Activated T-helper 2 cell treated with anti-CD3 and anti-CD28 coated beads, Interferon-gamma antibody, Interleukin-2, Interleukin-4, amounts not matched to agents 10 μg/mL and 5 μg/mL and 100 μg/mL, durations not matched to agents 14 hours and 24 hours and 36 hours (primary cell): ENCODE measurements around the gene GLRA3. TPM values are rescaled to one million over a fixed set of nuclear protein-coding genes. Genes with fewer than 3 reads are reported as not detected.
"Not testable (repeated sequence)": the region's sequence is repeated elsewhere in the genome, so short reads cannot be mapped to it uniquely, and the experiment has no call there.

Source experiments
- DNase-seq: peaks from one replicate; pipeline ENCODE4 v3.0.0; 2021; ENCODE audit warnings: low spot score
- H3K27ac Mint-ChIP-seq: one replicate; pipeline ENCODE4 v1.8.0; 2021; ENCODE audit warnings: mixed read lengths
- H3K27me3 Mint-ChIP-seq: one replicate; pipeline ENCODE4 v1.8.0; 2021; ENCODE audit warnings: low read depth, mixed read lengths
- H3K36me3 Mint-ChIP-seq: one replicate; pipeline ENCODE4 v1.8.0; 2021; ENCODE audit warnings: low read depth, mixed read lengths
- H3K4me1 Mint-ChIP-seq: one replicate; pipeline ENCODE4 v1.8.0; 2021; ENCODE audit warnings: low read depth, mixed read lengths
- H3K4me3 Mint-ChIP-seq: one replicate; pipeline ENCODE4 v1.8.0; 2021; ENCODE audit warnings: low read depth, mild to moderate bottlenecking, moderate library complexity, mixed read lengths
- H3K9me3 Mint-ChIP-seq: one replicate; pipeline ENCODE4 v1.8.0; 2021; ENCODE audit warnings: mixed read lengths
- intact Hi-C: fragments of 100-400 bp; cut with micrococcal nuclease; formaldehyde crosslinking; loops from one replicate; pipeline ENCODE4 v1.15.1; 2023
- total RNA-seq: library from RNA; stranded (reverse); gene quantifications from 2 replicates; pipeline ENCODE4 v1.2.3, GENCODE V29; 2022

The GLRA3 gene
- total RNA-seq, 1 donor from 2014 or later = not detected

DNA sequence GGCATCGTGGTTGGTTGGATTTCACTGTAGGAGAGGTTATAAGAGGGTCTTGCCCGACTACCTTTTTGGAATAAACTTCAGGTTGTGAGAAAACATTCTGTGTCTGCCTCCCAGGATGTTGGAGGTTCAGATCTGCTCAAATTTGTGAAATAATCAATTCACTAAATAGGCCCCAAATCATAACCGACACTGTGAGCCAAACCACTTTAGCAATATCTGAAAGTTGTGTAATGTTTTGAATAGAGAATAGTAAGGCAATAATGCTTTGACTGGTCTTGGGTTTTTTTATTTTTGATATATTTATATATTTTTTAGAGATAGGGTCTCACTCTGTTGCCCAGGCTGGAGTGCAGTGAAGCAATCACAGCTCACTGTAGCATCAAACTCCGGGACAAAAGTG lies 131.2 kb downstream of the GLRA3 start:
- Mint-ChIP-seq H3K27me3 (no peaks in the 10 kb centered on the region), H3K4me1 (no peaks in the 10 kb centered on the region), H3K27ac (no peak overlapping the region), H3K4me3 (no peak overlapping the region), H3K36me3 (no peaks in the 10 kb centered on the region), H3K9me3 (no peaks in the 10 kb centered on the region)
- DNase-seq = no peak
- intact Hi-C loops = no loop called here

DNA sequence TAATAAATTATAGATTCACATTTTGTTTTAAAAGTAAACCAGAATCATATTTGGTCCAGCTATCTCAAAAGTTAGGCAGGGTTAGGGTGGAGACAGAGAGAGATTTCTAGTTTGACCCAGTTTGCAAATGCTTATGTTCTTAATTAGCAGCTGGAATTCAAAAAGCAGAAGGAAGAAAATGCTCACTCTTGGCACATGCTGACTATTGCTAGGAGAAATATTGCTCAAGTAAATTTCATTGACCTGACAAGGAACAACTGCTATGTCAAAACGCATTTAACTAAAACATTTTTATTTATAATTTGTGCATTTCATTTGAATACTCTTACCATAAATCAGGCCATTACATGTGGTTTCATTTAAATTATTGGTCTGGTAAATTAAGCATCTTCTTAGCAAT lies 131.8 kb downstream of the GLRA3 start:
- Mint-ChIP-seq H3K9me3 (no peaks in the 10 kb centered on the region), H3K36me3 (no peaks in the 10 kb centered on the region), H3K27ac (no peak overlapping the region), H3K4me1 (no peaks in the 10 kb centered on the region), H3K4me3 (no peak overlapping the region), H3K27me3 (no peaks in the 10 kb centered on the region)
- intact Hi-C loops = no loop called here
- no peak for DNase-seq

DNA sequence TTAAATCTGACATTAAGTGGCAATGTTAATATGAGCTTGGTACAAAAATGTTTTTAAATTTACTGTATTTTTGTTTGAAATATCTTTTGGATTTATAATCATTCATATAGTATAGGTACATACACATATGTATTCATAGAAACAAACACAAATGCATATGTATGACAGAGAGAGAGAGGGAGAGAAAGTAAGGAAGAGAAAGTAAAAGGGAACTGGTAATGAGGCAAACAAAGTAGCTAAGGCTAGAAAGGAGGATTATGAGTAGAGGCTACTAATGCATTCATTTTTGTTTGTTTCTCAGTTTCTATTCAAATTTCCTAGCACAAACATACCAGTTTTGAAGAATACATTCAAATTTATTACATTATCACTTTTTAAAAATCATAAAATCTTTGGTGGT lies 132.4 kb downstream of the GLRA3 start:
- Mint-ChIP-seq H3K4me1 (no peaks in the 10 kb centered on the region), H3K27ac (no peak overlapping the region), H3K27me3 (no peaks in the 10 kb centered on the region), H3K4me3 (no peak overlapping the region), H3K36me3 (no peaks in the 10 kb centered on the region), H3K9me3 (no peaks in the 10 kb centered on the region)
- no peak for DNase-seq
- intact Hi-C loops = no loop called here

DNA sequence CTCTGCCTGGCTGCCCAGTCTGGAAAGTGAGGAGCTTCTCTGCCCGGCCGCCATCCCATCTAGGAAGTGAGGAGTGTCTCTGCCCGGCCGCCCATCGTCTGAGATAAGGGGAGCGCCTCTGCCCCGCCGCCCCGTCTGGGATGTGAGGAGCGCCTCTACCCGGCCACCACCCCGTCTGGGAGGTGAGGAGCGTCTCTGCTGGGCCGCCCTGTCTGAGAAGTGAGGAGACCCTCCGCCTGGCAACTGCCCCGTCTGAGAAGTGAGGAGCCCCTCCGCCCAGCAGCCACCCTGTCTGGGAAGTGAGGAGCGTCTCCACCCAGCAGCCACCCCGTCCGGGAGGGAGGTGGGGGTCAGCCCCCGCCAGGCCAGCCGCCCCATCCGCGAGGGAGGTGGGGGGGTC lies 137.2 kb downstream of the GLRA3 start:
- H3K4me1 Mint-ChIP-seq, H3K27me3 Mint-ChIP-seq, H3K27ac Mint-ChIP-seq, intact Hi-C loops, DNase-seq, H3K4me3 Mint-ChIP-seq, H3K36me3 Mint-ChIP-seq: not testable (repeated sequence)
- H3K9me3 Mint-ChIP-seq = peaks cover 15% of the 10 kb centered on the region

DNA sequence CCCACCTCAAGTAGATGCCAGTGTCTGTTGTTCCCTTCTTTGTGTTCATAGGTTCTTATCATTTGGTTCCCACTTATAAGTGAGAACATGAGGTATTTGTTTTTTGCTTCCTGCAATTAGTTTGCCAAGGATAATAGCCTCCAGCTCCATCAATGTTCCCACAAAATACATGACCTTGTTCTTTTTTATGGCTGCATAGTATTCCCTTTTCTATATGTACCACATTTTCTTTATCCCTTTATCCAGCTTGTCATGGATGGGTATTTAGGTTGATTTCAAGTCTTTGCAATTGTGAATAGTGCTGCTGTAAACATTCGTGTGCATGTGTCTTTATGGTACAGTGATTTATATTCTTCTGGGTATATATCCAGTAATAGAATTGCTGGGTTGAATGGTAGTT lies 138.4 kb downstream of the GLRA3 start:
- no peaks in the 10 kb centered on the region for H3K27me3 Mint-ChIP-seq
- H3K4me3 Mint-ChIP-seq = no peak overlapping the region
- H3K36me3 Mint-ChIP-seq = no peaks in the 10 kb centered on the region
- no peak overlapping the region for H3K27ac Mint-ChIP-seq
- H3K4me1 Mint-ChIP-seq = no peaks in the 10 kb centered on the region
- intact Hi-C loops = no loop called here
- no peak for DNase-seq
- H3K9me3 Mint-ChIP-seq = peaks cover 15% of the 10 kb centered on the region

DNA sequence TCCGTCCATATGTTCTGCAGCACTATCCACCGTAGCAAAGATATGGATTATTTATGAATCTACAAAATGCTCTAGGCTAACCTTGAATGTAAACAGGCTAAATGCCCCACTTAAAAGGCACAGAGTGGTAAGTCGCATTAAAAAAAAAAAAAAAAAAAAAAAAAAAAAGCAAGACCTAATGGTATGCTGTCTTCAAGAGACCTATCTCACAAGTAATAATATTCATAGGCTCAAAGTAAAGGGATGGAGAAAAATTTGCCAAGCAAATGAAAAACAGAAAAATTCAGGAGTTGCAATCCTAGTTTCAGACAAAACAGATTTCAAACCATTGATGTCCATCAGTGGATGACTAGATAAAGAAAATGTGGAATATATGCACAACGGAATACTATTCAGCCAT lies 139.4 kb downstream of the GLRA3 start:
- no peak for DNase-seq
- H3K36me3 Mint-ChIP-seq = no peaks in the 10 kb centered on the region
- no peaks in the 10 kb centered on the region for H3K4me1 Mint-ChIP-seq
- H3K27ac Mint-ChIP-seq = no peak overlapping the region
- peaks cover 15% of the 10 kb centered on the region for H3K9me3 Mint-ChIP-seq
- no peaks in the 10 kb centered on the region for H3K27me3 Mint-ChIP-seq
- no peak overlapping the region for H3K4me3 Mint-ChIP-seq
- intact Hi-C loops = no loop called here

DNA sequence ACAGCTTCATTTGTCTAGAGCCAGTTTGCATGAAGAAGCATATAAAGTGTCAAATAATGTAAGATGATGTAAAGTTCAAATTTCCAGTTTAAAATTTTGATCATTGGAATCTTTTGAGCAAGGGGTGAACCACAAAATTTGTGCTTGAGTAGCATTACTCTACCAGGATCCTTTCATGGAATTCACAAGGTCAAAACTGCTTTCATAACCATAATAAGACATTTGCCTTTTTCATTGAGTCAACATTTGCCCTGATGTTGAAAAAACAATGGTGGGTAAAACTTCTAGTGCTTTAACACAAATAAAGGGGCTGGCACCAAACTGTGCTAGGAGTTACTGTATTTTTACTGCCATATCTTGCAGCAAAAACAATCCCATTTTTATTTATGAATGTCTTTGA lies 142.2 kb downstream of the GLRA3 start:
- H3K36me3 Mint-ChIP-seq = no peaks in the 10 kb centered on the region
- H3K27ac Mint-ChIP-seq = no peak overlapping the region
- H3K4me3 Mint-ChIP-seq = no peak overlapping the region
- peaks cover under 1% of the 10 kb centered on the region for H3K4me1 Mint-ChIP-seq
- peaks cover 15% of the 10 kb centered on the region for H3K9me3 Mint-ChIP-seq
- DNase-seq = no peak
- no peaks in the 10 kb centered on the region for H3K27me3 Mint-ChIP-seq
- intact Hi-C loops = no loop called here

DNA sequence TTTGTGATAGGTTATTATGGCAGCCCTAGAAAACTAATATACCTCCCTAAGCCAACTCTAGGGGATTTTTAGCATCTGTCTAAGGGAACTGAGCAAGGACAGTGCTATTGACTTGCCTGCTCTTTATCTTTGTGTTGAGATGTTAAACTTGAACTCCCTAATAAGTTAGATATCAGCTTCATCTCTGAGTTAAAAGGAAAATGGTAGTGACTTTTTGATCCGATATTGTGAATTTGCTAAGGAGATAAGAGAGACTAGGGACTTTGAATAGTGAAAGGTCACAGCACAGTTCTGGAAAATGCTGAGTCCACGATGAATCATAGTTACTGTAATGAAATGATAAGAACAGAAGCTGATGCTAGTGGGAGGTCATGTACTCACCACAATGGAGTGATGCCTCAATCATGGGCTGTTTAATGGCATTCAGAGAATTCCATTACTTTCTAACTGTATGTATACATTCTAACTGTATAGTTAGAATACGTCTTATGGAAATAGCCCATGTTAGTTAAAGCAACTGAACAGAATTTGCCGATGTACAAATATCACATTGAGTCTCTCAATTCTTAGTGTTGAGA lies 147.2 kb downstream of the GLRA3 start:
- intact Hi-C loops = no loop called here
- Mint-ChIP-seq H3K36me3 (no peaks in the 10 kb centered on the region), H3K4me1 (peaks cover 2% of the 10 kb centered on the region), H3K27ac (peak overlapping the region; percentile 31), H3K4me3 (no peak overlapping the region), H3K27me3 (no peaks in the 10 kb centered on the region), H3K9me3 (no peaks in the 10 kb centered on the region)
- DNase-seq = no peak

DNA sequence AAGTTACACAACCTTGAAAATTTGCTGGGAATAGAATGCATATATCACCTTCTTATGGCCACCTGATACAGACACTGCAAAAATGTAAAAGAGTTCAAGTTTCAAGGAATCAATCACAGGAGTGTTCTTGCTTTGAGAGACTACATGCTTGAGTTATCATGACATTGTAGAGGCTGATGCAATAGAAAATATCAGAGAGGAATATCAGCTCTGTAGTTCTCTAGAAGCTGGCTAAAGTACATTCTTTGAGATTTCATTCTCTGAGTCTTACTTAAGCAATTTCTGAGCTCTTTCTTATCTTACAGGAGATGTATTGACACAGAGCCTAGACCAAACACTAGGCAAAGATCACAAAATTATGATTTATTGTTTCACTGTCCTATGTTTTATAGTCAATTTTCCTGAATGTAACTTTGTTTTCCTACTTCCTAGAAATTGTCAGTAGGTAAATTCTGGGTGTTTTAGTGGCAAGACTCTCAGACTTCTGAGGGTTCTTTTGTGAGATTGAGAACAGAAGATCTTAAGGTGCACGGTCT lies 154.7 kb downstream of the GLRA3 start:
- Mint-ChIP-seq H3K27ac (no peak overlapping the region), H3K36me3 (no peaks in the 10 kb centered on the region), H3K27me3 (no peaks in the 10 kb centered on the region), H3K4me1 (no peaks in the 10 kb centered on the region), H3K9me3 (no peaks in the 10 kb centered on the region), H3K4me3 (no peak overlapping the region)
- intact Hi-C loops = no loop called here
- DNase-seq = no peak

DNA sequence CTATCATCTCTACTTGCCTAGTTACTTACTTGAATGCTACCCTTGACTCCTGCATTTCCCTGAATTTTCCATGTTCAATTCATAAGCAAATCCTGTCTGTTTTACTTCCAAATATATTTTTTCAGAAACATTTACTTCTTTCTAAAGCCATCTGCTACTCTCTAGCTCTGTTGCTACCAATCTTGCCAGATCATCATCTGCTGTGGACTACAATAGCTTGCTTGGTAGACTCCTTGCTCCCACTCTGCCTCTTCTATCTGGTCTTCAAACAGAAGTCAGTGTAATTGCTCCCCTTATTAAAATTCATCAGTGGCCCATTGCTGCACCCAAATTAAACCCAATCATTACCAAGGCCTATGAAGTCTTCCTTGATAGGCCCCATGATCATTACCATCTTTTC lies 155.2 kb downstream of the GLRA3 start:
- no peak for DNase-seq
- H3K36me3 Mint-ChIP-seq = no peaks in the 10 kb centered on the region
- intact Hi-C loops = no loop called here
- no peak overlapping the region for H3K4me3 Mint-ChIP-seq
- H3K4me1 Mint-ChIP-seq = no peaks in the 10 kb centered on the region
- H3K27me3 Mint-ChIP-seq = no peaks in the 10 kb centered on the region
- no peak overlapping the region for H3K27ac Mint-ChIP-seq
- no peaks in the 10 kb centered on the region for H3K9me3 Mint-ChIP-seq

DNA sequence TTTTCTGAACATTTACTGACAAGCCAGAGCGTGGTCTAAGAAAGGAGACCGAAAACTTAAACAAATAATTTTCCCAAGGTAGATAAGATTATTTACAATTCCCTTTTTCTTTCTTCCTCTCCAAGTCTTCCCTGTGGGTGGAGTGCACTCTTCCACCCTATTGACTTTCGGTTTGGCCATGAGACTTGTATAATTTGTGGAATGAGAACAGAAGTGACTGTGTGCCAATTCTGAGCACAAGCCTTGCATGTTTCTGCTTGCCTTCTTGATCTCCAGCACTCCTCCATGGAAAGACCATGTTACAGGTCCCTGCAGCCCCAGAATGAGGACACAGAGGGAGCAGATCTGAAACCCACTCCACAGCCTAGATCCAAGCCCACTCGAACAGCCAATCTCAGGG lies 156.8 kb downstream of the GLRA3 start:
- Mint-ChIP-seq H3K27me3 (no peaks in the 10 kb centered on the region), H3K9me3 (no peaks in the 10 kb centered on the region), H3K27ac (no peak overlapping the region), H3K4me3 (no peak overlapping the region), H3K36me3 (no peaks in the 10 kb centered on the region), H3K4me1 (no peaks in the 10 kb centered on the region)
- no peak for DNase-seq
- intact Hi-C loops = no loop called here

DNA sequence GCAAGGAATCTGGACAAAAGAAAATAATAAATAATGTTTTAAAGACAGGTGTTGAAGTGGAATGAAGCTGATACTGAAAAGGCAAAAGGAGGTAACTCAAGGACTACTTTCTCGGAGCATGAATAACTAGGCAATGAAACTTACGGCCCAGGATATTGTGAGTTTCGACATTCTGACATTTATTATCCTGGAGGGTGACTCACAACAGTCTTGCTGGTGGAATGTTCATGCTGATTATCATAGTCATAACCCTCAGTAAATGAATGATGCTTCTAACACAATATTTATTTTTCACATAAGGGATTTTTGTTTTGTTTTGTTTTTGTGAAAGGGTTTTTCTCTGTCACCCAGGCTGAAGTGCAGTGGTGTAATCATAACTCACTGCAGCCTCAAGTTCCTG lies 159.8 kb downstream of the GLRA3 start:
- no peaks in the 10 kb centered on the region for H3K36me3 Mint-ChIP-seq
- no peaks in the 10 kb centered on the region for H3K4me1 Mint-ChIP-seq
- no peak for DNase-seq
- no peak overlapping the region for H3K4me3 Mint-ChIP-seq
- no peak overlapping the region for H3K27ac Mint-ChIP-seq
- H3K27me3 Mint-ChIP-seq = no peaks in the 10 kb centered on the region
- intact Hi-C loops = no loop called here
- no peaks in the 10 kb centered on the region for H3K9me3 Mint-ChIP-seq

DNA sequence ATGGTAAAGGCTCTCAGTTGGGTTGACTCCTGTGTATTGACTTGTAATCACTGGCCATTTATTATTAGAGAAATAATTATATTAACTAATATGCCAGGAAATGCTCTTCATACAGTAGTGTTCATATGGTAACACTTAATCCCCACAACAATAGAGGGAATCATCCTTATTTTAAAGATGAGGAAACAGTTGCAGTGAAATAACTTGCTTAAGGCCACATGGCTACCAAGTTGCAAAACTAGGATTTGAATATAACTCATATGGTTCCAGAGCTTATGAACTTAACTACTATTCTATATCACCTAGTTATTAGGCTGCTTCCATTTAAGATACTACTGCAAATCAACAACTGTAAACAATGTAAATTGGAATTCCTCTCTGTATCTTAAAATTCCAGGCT lies 163.2 kb downstream of the GLRA3 start:
- Mint-ChIP-seq H3K27ac (no peak overlapping the region), H3K4me3 (no peak overlapping the region), H3K27me3 (no peaks in the 10 kb centered on the region), H3K9me3 (no peaks in the 10 kb centered on the region), H3K36me3 (no peaks in the 10 kb centered on the region), H3K4me1 (no peaks in the 10 kb centered on the region)
- no peak for DNase-seq
- intact Hi-C loops = no loop called here

DNA sequence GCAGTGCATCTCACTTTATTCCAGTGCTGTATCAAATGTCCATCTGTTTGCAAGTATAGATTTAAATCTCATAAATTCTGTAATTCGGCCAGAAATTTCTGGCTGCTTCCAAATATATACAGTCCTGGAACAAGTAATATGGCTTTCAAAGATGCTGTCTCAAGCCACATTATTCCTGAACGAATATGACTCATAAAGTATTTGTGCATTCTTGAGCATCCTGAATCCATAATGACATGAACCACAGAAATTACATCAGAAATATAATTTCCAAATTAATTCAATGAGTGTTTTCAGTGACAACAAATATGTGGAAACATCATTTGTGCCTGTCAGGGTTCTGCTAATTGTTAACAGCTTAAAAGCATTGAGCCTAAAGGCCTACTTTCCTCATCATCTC lies 165.8 kb downstream of the GLRA3 start:
- Mint-ChIP-seq H3K27ac (no peak overlapping the region), H3K27me3 (no peaks in the 10 kb centered on the region), H3K4me3 (no peak overlapping the region), H3K4me1 (no peaks in the 10 kb centered on the region), H3K9me3 (no peaks in the 10 kb centered on the region), H3K36me3 (no peaks in the 10 kb centered on the region)
- intact Hi-C loops = no loop called here
- no peak for DNase-seq
